Stimulated activated CD4-positive, alpha-beta T cell treated with anti-CD3 and anti-CD28 coated beads, Interleukin-4, amount 100 ng/mL, for 4 hours (primary cell): ENCODE results near the gene WNT4.
A peak's percentile ranks its signal among the peaks of the same experiment; 100 is the strongest.

Experiments
- DNase-seq, 2 experiments: peaks; one replicate each; pipeline ENCODE4 v3.0.0-alpha.2; 2020

Gene WNT4

GRCh38 chr1:22143065-22144033, at the start of gene WNT4:
Gene WNT4 (minus strand): TSS chr1:22143097. CDS start chr1:22142922, 175 bp downstream.
- peak in 1 of 2 experiments; percentile 29 for DNase-seq

GRCh38 chr1:22190731-22191130, 47.8 kb upstream of the WNT4 start:
- no peak for DNase-seq

GRCh38 chr1:22190251-22190650, 47.4 kb upstream of the WNT4 start:
- DNase-seq: no peak

- no peak for DNase-seq
Observed at GRCh38 chr1:22189619-22190018, 46.7 kb upstream of the WNT4 start.

GRCh38 chr1:22188914-22189313, 46.0 kb upstream of the WNT4 start:
- no peak for DNase-seq

GRCh38 chr1:22188436-22188835, 45.5 kb upstream of the WNT4 start:
- no peak for DNase-seq

GRCh38 chr1:22186311-22186710, 43.4 kb upstream of the WNT4 start:
- DNase-seq: no peak

- no peak for DNase-seq
Observed at GRCh38 chr1:22184892-22185612, 42.2 kb upstream of the WNT4 start.

- DNase-seq: no peak
Observed at GRCh38 chr1:22184454-22184853, 41.6 kb upstream of the WNT4 start.

GRCh38 chr1:22182715-22183114, 39.8 kb upstream of the WNT4 start:
- DNase-seq: no peak

- DNase-seq: no peak
Observed at GRCh38 chr1:22179197-22179803, 36.4 kb upstream of the WNT4 start.

- no peak for DNase-seq
Observed at GRCh38 chr1:22177354-22178003, 34.6 kb upstream of the WNT4 start.

GRCh38 chr1:22176258-22176657, 33.4 kb upstream of the WNT4 start:
- peak in 1 of 2 experiments; percentile 13 for DNase-seq

GRCh38 chr1:22174446-22175220, 31.7 kb upstream of the WNT4 start:
- DNase-seq: no peak

- no peak for DNase-seq
Observed at GRCh38 chr1:22171951-22172715, 29.2 kb upstream of the WNT4 start.

GRCh38 chr1:22169816-22170215, 26.9 kb upstream of the WNT4 start:
- no peak for DNase-seq

- no peak for DNase-seq
Observed at GRCh38 chr1:22168412-22168973, 25.6 kb upstream of the WNT4 start.

GRCh38 chr1:22166439-22166838, 23.5 kb upstream of the WNT4 start:
- no peak for DNase-seq

GRCh38 chr1:22164841-22165808, 22.2 kb upstream of the WNT4 start:
- no peak for DNase-seq

GRCh38 chr1:22163564-22163963, 20.7 kb upstream of the WNT4 start:
- DNase-seq: no peak
